IPS-18a (cell line): ENCODE data around the gene TUBB3.

Experiments used
- H3K27ac ChIP-seq: one replicate; pipeline ENCODE4 v1.5.1; 2013; ENCODE audit warnings: low read length
- H3K27me3 ChIP-seq: one replicate; pipeline ENCODE4 v1.6.1; 2013; ENCODE audit warnings: mild to moderate bottlenecking, low read length; ENCODE audit not compliant: control insufficient read depth, insufficient read depth
- H3K36me3 ChIP-seq: one replicate; pipeline ENCODE4 v1.6.1; 2013; ENCODE audit warnings: low read depth, low read length; ENCODE audit not compliant: control insufficient read depth
- H3K4me1 ChIP-seq: one replicate; pipeline ENCODE4 v1.6.1; 2013; ENCODE audit warnings: low read depth, low read length; ENCODE audit not compliant: control insufficient read depth
- H3K4me3 ChIP-seq: one replicate; pipeline ENCODE4 v1.5.1; 2013; ENCODE audit warnings: low read length
- H3K9ac ChIP-seq: one replicate; pipeline ENCODE4 v1.6.1; 2013; ENCODE audit warnings: mild to moderate bottlenecking, low read length, moderate library complexity
- H3K9me3 ChIP-seq: one replicate; pipeline ENCODE4 v1.6.1; 2013; ENCODE audit warnings: low read depth, low read length; ENCODE audit not compliant: control insufficient read depth

TUBB3 gene

GRCh38 chr16:89936508-89936907, 13.4 kb downstream of the TUBB3 start:
- Histone ChIP-seq H3K27me3 (no peaks in the 10 kb centered on the region), H3K9me3 (no peaks in the 10 kb centered on the region), H3K27ac (no peak overlapping the region), H3K4me1 (no peaks in the 10 kb centered on the region), H3K36me3 (peaks cover 21% of the 10 kb centered on the region), H3K4me3 (no peak overlapping the region), H3K9ac (no peak overlapping the region)

GRCh38 chr16:89936981-89937380, 13.8 kb downstream of the TUBB3 start:
- Histone ChIP-seq H3K27ac (no peak overlapping the region), H3K9ac (no peak overlapping the region), H3K9me3 (no peaks in the 10 kb centered on the region), H3K4me3 (no peak overlapping the region), H3K36me3 (peaks cover 21% of the 10 kb centered on the region), H3K27me3 (no peaks in the 10 kb centered on the region), H3K4me1 (no peaks in the 10 kb centered on the region)

GRCh38 chr16:89938175-89938885, 15.2 kb downstream of the TUBB3 start:
- Histone ChIP-seq H3K27ac (no peak overlapping the region), H3K4me1 (no peaks in the 10 kb centered on the region), H3K27me3 (no peaks in the 10 kb centered on the region), H3K9ac (no peak overlapping the region), H3K4me3 (no peak overlapping the region), H3K36me3 (peaks cover 17% of the 10 kb centered on the region), H3K9me3 (no peaks in the 10 kb centered on the region)

- H3K27ac ChIP-seq: no peak overlapping the region
- H3K36me3 ChIP-seq: no peaks in the 10 kb centered on the region
- no peak overlapping the region for H3K4me3 ChIP-seq
- peaks cover 32% of the 10 kb centered on the region for H3K27me3 ChIP-seq
- no peaks in the 10 kb centered on the region for H3K4me1 ChIP-seq
- no peaks in the 10 kb centered on the region for H3K9me3 ChIP-seq
- no peak overlapping the region for H3K9ac ChIP-seq
These were observed 21.6 kb downstream of the TUBB3 start for GRCh38 chr16:89944773-89945172.

GRCh38 chr16:89945654-89946053, 22.5 kb downstream of the TUBB3 start:
- no peak overlapping the region for H3K27ac ChIP-seq
- peaks cover 35% of the 10 kb centered on the region for H3K27me3 ChIP-seq
- H3K9me3 ChIP-seq: no peaks in the 10 kb centered on the region
- no peaks in the 10 kb centered on the region for H3K4me1 ChIP-seq
- no peak overlapping the region for H3K4me3 ChIP-seq
- H3K9ac ChIP-seq: no peak overlapping the region
- no peaks in the 10 kb centered on the region for H3K36me3 ChIP-seq

- H3K9me3 ChIP-seq: no peaks in the 10 kb centered on the region
- no peaks in the 10 kb centered on the region for H3K4me1 ChIP-seq
- H3K36me3 ChIP-seq: no peaks in the 10 kb centered on the region
- H3K9ac ChIP-seq: no peak overlapping the region
- peaks cover 35% of the 10 kb centered on the region for H3K27me3 ChIP-seq
- H3K27ac ChIP-seq: no peak overlapping the region
- H3K4me3 ChIP-seq: no peak overlapping the region
These were observed 23.4 kb downstream of the TUBB3 start for GRCh38 chr16:89946515-89946914.

- H3K4me1 ChIP-seq: no peaks in the 10 kb centered on the region
These were observed 26.1 kb downstream of the TUBB3 start for GRCh38 chr16:89949121-89949742.

GRCh38 chr16:89949756-89950155, 26.6 kb downstream of the TUBB3 start:
- Histone ChIP-seq H3K36me3 (no peaks in the 10 kb centered on the region), H3K27ac (no peak overlapping the region), H3K27me3 (peaks cover 35% of the 10 kb centered on the region), H3K9ac (no peak overlapping the region), H3K4me1 (peaks cover 1% of the 10 kb centered on the region), H3K9me3 (no peaks in the 10 kb centered on the region), H3K4me3 (peak overlapping the region; percentile 51)

More at GRCh38 chr16:89949121-89949742, 26.1 kb downstream of the TUBB3 start:
- H3K36me3 ChIP-seq: no peaks in the 10 kb centered on the region
- no peaks in the 10 kb centered on the region for H3K9me3 ChIP-seq
- H3K27ac ChIP-seq: no peak overlapping the region
- H3K9ac ChIP-seq: no peak overlapping the region
- peak overlapping the region; percentile 51 for H3K4me3 ChIP-seq
- peaks cover 35% of the 10 kb centered on the region for H3K27me3 ChIP-seq

GRCh38 chr16:89951509-89951908, 28.4 kb downstream of the TUBB3 start:
- H3K4me3 ChIP-seq: no peak overlapping the region
- H3K27me3 ChIP-seq: peaks cover 30% of the 10 kb centered on the region
- H3K4me1 ChIP-seq: peaks cover 4% of the 10 kb centered on the region
- no peak overlapping the region for H3K27ac ChIP-seq
- no peaks in the 10 kb centered on the region for H3K36me3 ChIP-seq
- H3K9ac ChIP-seq: no peak overlapping the region
- H3K9me3 ChIP-seq: no peaks in the 10 kb centered on the region

- H3K27ac ChIP-seq: no peak overlapping the region
- H3K9me3 ChIP-seq: no peaks in the 10 kb centered on the region
- H3K4me3 ChIP-seq: no peak overlapping the region
- H3K36me3 ChIP-seq: no peaks in the 10 kb centered on the region
- H3K9ac ChIP-seq: no peak overlapping the region
- H3K27me3 ChIP-seq: peaks cover 24% of the 10 kb centered on the region
- H3K4me1 ChIP-seq: peaks cover 4% of the 10 kb centered on the region
These were observed 28.9 kb downstream of the TUBB3 start for GRCh38 chr16:89952049-89952448.

GRCh38 chr16:89952551-89952950, 29.4 kb downstream of the TUBB3 start:
- H3K9ac ChIP-seq: no peak overlapping the region
- H3K36me3 ChIP-seq: no peaks in the 10 kb centered on the region
- no peaks in the 10 kb centered on the region for H3K9me3 ChIP-seq
- no peak overlapping the region for H3K4me3 ChIP-seq
- peaks cover 19% of the 10 kb centered on the region for H3K27me3 ChIP-seq
- peaks cover 4% of the 10 kb centered on the region for H3K4me1 ChIP-seq
- H3K27ac ChIP-seq: no peak overlapping the region
